ENCODE data around the gene FBXL13. TPM values are rescaled to one million over a fixed set of nuclear protein-coding genes. Genes with fewer than 3 reads are reported as not detected.
"Not testable (repeated sequence)": the region's sequence is repeated elsewhere in the genome, so short reads cannot be mapped to it uniquely, and the experiment has no call there.

Gene FBXL13
- total and polyA plus RNA-seq, 5 donors from 2014 or later = 0.19 to 0.42 TPM; not detected in 3

- ATAC-seq (ENCODE audit: low read depth in 2 of 2) = no peak
- no peaks in the 10 kb centered on the region for H3K36me3 Mint-ChIP-seq
- peaks cover 4% of the 10 kb centered on the region for H3K27me3 Mint-ChIP-seq
- no peaks in the 10 kb centered on the region for H3K4me1 Mint-ChIP-seq
- no peak for DNase-seq
- H3K4me3 ChIP-seq (ENCODE audit: low read depth, low read length) = no peak overlapping the region
- H3K36me3 ChIP-seq (ENCODE audit: control insufficient read depth, insufficient read depth, low read length) = no peaks in the 10 kb centered on the region
- no peak overlapping the region for H3K4me3 Mint-ChIP-seq
- H3K27ac Mint-ChIP-seq = no peak overlapping the region
- no peaks in the 10 kb centered on the region for H3K9me3 ChIP-seq (ENCODE audit: control insufficient read depth in 2 of 2, low read length in 2 of 2)
- no peaks in the 10 kb centered on the region for H3K4me1 ChIP-seq (ENCODE audit: control insufficient read depth, insufficient read depth, low read length, poor library complexity, severe bottlenecking)
- no peak overlapping the region for H3K27ac ChIP-seq (ENCODE audit: insufficient read depth, low read length, poor library complexity, severe bottlenecking)
- H3K9me3 Mint-ChIP-seq = no peaks in the 10 kb centered on the region
- no peaks in the 10 kb centered on the region for H3K27me3 ChIP-seq (ENCODE audit: control insufficient read depth, insufficient read depth, low read length)
These were observed 156.9 kb downstream of the FBXL13 start for GRCh38 chr7:102917436-102918353.

GRCh38 chr7:102916881-102917280 lies 157.7 kb downstream of the FBXL13 start:
- no peaks in the 10 kb centered on the region for H3K4me1 ChIP-seq (ENCODE audit: control insufficient read depth, insufficient read depth, low read length, poor library complexity, severe bottlenecking)
- Mint-ChIP-seq H3K4me3 (no peak overlapping the region), H3K4me1 (no peaks in the 10 kb centered on the region), H3K27ac (no peak overlapping the region), H3K27me3 (peaks cover 4% of the 10 kb centered on the region), H3K9me3 (no peaks in the 10 kb centered on the region), H3K36me3 (no peaks in the 10 kb centered on the region)
- no peak for DNase-seq
- no peaks in the 10 kb centered on the region for H3K27me3 ChIP-seq (ENCODE audit: control insufficient read depth, insufficient read depth, low read length)
- H3K4me3 ChIP-seq (ENCODE audit: low read depth, low read length) = no peak overlapping the region
- H3K9me3 ChIP-seq (ENCODE audit: control insufficient read depth in 2 of 2, low read length in 2 of 2) = no peaks in the 10 kb centered on the region
- H3K27ac ChIP-seq (ENCODE audit: insufficient read depth, low read length, poor library complexity, severe bottlenecking) = no peak overlapping the region
- ATAC-seq (ENCODE audit: low read depth in 2 of 2) = no peak
- no peaks in the 10 kb centered on the region for H3K36me3 ChIP-seq (ENCODE audit: control insufficient read depth, insufficient read depth, low read length)

GRCh38 chr7:102916426-102916825 lies 158.2 kb downstream of the FBXL13 start:
- Histone ChIP-seq H3K27ac (ENCODE audit: insufficient read depth, low read length, poor library complexity, severe bottlenecking) (no peak overlapping the region), H3K9me3 (ENCODE audit: control insufficient read depth in 2 of 2, low read length in 2 of 2) (no peaks in the 10 kb centered on the region), H3K4me3 (ENCODE audit: low read depth, low read length) (no peak overlapping the region), H3K4me1 (ENCODE audit: control insufficient read depth, insufficient read depth, low read length, poor library complexity, severe bottlenecking) (no peaks in the 10 kb centered on the region), H3K36me3 (ENCODE audit: control insufficient read depth, insufficient read depth, low read length) (no peaks in the 10 kb centered on the region), H3K27me3 (ENCODE audit: control insufficient read depth, insufficient read depth, low read length) (no peaks in the 10 kb centered on the region)
- no peaks in the 10 kb centered on the region for H3K36me3 Mint-ChIP-seq
- no peak for DNase-seq
- H3K4me3 Mint-ChIP-seq = no peak overlapping the region
- H3K4me1 Mint-ChIP-seq = no peaks in the 10 kb centered on the region
- no peak overlapping the region for H3K27ac Mint-ChIP-seq
- H3K27me3 Mint-ChIP-seq = peaks cover 4% of the 10 kb centered on the region
- no peak for ATAC-seq (ENCODE audit: low read depth in 2 of 2)
- H3K9me3 Mint-ChIP-seq = no peaks in the 10 kb centered on the region

GRCh38 chr7:102914585-102914984 lies 160.0 kb downstream of the FBXL13 start:
- H3K9me3 ChIP-seq (ENCODE audit: control insufficient read depth in 2 of 2, low read length in 2 of 2) = no peaks in the 10 kb centered on the region
- no peaks in the 10 kb centered on the region for H3K4me1 Mint-ChIP-seq
- H3K27me3 Mint-ChIP-seq = peaks cover 4% of the 10 kb centered on the region
- no peak overlapping the region for H3K27ac Mint-ChIP-seq
- no peak overlapping the region for H3K27ac ChIP-seq (ENCODE audit: insufficient read depth, low read length, poor library complexity, severe bottlenecking)
- no peaks in the 10 kb centered on the region for H3K4me1 ChIP-seq (ENCODE audit: control insufficient read depth, insufficient read depth, low read length, poor library complexity, severe bottlenecking)
- peaks cover 0 to 2% (median 0%) of the 10 kb centered on the region in 7 donors for H3K9me3 Mint-ChIP-seq
- no peaks in the 10 kb centered on the region for H3K36me3 Mint-ChIP-seq
- no peak overlapping the region for H3K4me3 Mint-ChIP-seq
- no peaks in the 10 kb centered on the region for H3K27me3 ChIP-seq (ENCODE audit: control insufficient read depth, insufficient read depth, low read length)
- ATAC-seq (ENCODE audit: low read depth in 2 of 2) (no peak), DNase-seq (no peak)
- no peak overlapping the region for H3K4me3 ChIP-seq (ENCODE audit: low read depth, low read length)
- no peaks in the 10 kb centered on the region for H3K36me3 ChIP-seq (ENCODE audit: control insufficient read depth, insufficient read depth, low read length)

- Mint-ChIP-seq H3K27me3 (peaks cover 4% of the 10 kb centered on the region), H3K27ac (no peak overlapping the region), H3K9me3 (peaks cover 0 to 2% (median 0%) of the 10 kb centered on the region in 7 donors), H3K36me3 (no peaks in the 10 kb centered on the region), H3K4me3 (no peak overlapping the region), H3K4me1 (no peaks in the 10 kb centered on the region)
- Histone ChIP-seq H3K9me3 (ENCODE audit: control insufficient read depth in 2 of 2, low read length in 2 of 2) (no peaks in the 10 kb centered on the region), H3K4me3 (ENCODE audit: low read depth, low read length) (no peak overlapping the region), H3K27ac (ENCODE audit: insufficient read depth, low read length, poor library complexity, severe bottlenecking) (no peak overlapping the region), H3K4me1 (ENCODE audit: control insufficient read depth, insufficient read depth, low read length, poor library complexity, severe bottlenecking) (no peaks in the 10 kb centered on the region), H3K36me3 (ENCODE audit: control insufficient read depth, insufficient read depth, low read length) (no peaks in the 10 kb centered on the region), H3K27me3 (ENCODE audit: control insufficient read depth, insufficient read depth, low read length) (no peaks in the 10 kb centered on the region)
- ATAC-seq (ENCODE audit: low read depth in 2 of 2) = no peak
- no peak for DNase-seq
These were observed 160.8 kb downstream of the FBXL13 start for GRCh38 chr7:102913826-102914225.

- Histone ChIP-seq H3K36me3 (ENCODE audit: control insufficient read depth, insufficient read depth, low read length) (no peaks in the 10 kb centered on the region), H3K4me1 (ENCODE audit: control insufficient read depth, insufficient read depth, low read length, poor library complexity, severe bottlenecking) (no peaks in the 10 kb centered on the region), H3K27ac (ENCODE audit: insufficient read depth, low read length, poor library complexity, severe bottlenecking) (no peak within 1 kb of the TSS), H3K4me3 (ENCODE audit: low read depth, low read length) (no peak within 1 kb of the TSS), H3K9me3 (ENCODE audit: control insufficient read depth in 2 of 2, low read length in 2 of 2) (peaks cover 0 to 3% of the 10 kb centered on the region in 2 experiments), H3K27me3 (ENCODE audit: control insufficient read depth, insufficient read depth, low read length) (no peaks in the 10 kb centered on the region)
- ATAC-seq (ENCODE audit: low read depth in 2 of 2) (no peak), DNase-seq (no peak)
- Mint-ChIP-seq H3K36me3 (no peaks in the 10 kb centered on the region), H3K27ac (no peak within 1 kb of the TSS), H3K4me3 (no peak within 1 kb of the TSS), H3K9me3 (peaks cover 0 to 4% (median 0%) of the 10 kb centered on the region in 7 donors), H3K27me3 (peaks cover 4% of the 10 kb centered on the region), H3K4me1 (no peaks in the 10 kb centered on the region)
These were observed 161.9 kb downstream of the FBXL13 start, which contains the start of gene LRRC17 for GRCh38 chr7:102912742-102913141. Gene LRRC17, plus strand, starts transcription at chr7:102913000. Its CDS starts 20,914 bp downstream, at chr7:102933914.

GRCh38 chr7:102908676-102909075 lies 165.9 kb downstream of the FBXL13 start:
- H3K4me3 ChIP-seq (ENCODE audit: low read depth, low read length) = no peak overlapping the region
- no peaks in the 10 kb centered on the region for H3K4me1 Mint-ChIP-seq
- no peaks in the 10 kb centered on the region for H3K36me3 ChIP-seq (ENCODE audit: control insufficient read depth, insufficient read depth, low read length)

GRCh38 chr7:102903576-102903975 lies 171.0 kb downstream of the FBXL13 start:
- H3K36me3 Mint-ChIP-seq; DNase-seq; H3K27ac ChIP-seq (ENCODE audit: insufficient read depth, low read length, poor library complexity, severe bottlenecking); H3K4me3 ChIP-seq (ENCODE audit: low read depth, low read length); H3K27ac Mint-ChIP-seq; H3K36me3 ChIP-seq (ENCODE audit: control insufficient read depth, insufficient read depth, low read length); H3K27me3 ChIP-seq (ENCODE audit: control insufficient read depth, insufficient read depth, low read length); H3K4me1 ChIP-seq (ENCODE audit: control insufficient read depth, insufficient read depth, low read length, poor library complexity, severe bottlenecking); ATAC-seq (ENCODE audit: low read depth in 2 of 2); H3K4me1 Mint-ChIP-seq; H3K9me3 ChIP-seq (ENCODE audit: control insufficient read depth in 2 of 2, low read length in 2 of 2); H3K4me3 Mint-ChIP-seq: not testable (repeated sequence)
- H3K27me3 Mint-ChIP-seq = peaks cover 24% of the 10 kb centered on the region
- H3K9me3 Mint-ChIP-seq = peaks cover 0 to 12% (median 4%) of the 10 kb centered on the region in 7 donors

More at GRCh38 chr7:102908676-102909075, 165.9 kb downstream of the FBXL13 start:
- H3K36me3 Mint-ChIP-seq = no peaks in the 10 kb centered on the region
- H3K27ac ChIP-seq (ENCODE audit: insufficient read depth, low read length, poor library complexity, severe bottlenecking) = no peak overlapping the region
- ATAC-seq (ENCODE audit: low read depth in 2 of 2) (no peak), DNase-seq (no peak)
- H3K27ac Mint-ChIP-seq = no peak overlapping the region
- H3K4me3 Mint-ChIP-seq = no peak overlapping the region
- H3K27me3 Mint-ChIP-seq = peaks cover 9% of the 10 kb centered on the region
- H3K9me3 ChIP-seq (ENCODE audit: control insufficient read depth in 2 of 2, low read length in 2 of 2) = peaks cover 0 to 3% of the 10 kb centered on the region in 2 experiments
- H3K9me3 Mint-ChIP-seq = peaks cover 0 to 12% (median 4%) of the 10 kb centered on the region in 7 donors
- H3K27me3 ChIP-seq (ENCODE audit: control insufficient read depth, insufficient read depth, low read length) = no peaks in the 10 kb centered on the region
- H3K4me1 ChIP-seq (ENCODE audit: control insufficient read depth, insufficient read depth, low read length, poor library complexity, severe bottlenecking) = no peaks in the 10 kb centered on the region
